ENCODE results near the gene MIPOL1.

DNA sequence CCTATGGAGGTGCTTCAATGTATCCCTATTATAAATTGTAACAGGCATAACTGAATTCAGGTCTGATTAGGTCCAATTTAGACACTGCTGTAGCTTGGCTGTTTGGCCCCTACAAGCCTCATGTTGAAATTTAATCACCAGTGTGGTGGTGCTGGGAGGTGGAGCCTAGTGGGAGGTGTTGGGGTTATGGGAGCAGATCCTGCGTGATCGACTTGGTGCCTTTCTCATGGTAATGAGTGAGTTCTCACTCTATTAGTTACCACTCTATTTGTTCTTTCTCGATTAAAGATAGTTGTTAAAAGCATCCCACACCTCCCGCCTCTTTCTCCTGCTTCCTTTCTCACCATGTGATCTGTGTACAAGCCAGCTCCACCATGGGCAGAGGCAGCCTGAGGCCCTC lies 275.2 kb downstream of the MIPOL1 start:
- TF ChIP-seq, protein P1, sequence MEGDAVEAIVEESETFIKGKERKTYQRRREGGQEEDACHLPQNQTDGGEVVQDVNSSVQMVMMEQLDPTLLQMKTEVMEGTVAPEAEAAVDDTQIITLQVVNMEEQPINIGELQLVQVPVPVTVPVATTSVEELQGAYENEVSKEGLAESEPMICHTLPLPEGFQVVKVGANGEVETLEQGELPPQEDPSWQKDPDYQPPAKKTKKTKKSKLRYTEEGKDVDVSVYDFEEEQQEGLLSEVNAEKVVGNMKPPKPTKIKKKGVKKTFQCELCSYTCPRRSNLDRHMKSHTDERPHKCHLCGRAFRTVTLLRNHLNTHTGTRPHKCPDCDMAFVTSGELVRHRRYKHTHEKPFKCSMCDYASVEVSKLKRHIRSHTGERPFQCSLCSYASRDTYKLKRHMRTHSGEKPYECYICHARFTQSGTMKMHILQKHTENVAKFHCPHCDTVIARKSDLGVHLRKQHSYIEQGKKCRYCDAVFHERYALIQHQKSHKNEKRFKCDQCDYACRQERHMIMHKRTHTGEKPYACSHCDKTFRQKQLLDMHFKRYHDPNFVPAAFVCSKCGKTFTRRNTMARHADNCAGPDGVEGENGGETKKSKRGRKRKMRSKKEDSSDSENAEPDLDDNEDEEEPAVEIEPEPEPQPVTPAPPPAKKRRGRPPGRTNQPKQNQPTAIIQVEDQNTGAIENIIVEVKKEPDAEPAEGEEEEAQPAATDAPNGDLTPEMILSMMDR (conservative IDR thresholded peaks at IDR 0.05; ENCODE audit: low read length) = no peak
- TF ChIP-seq EZH2phosphoT487 (IDR thresholded peaks at IDR 0.05; ENCODE audit: borderline replicate concordance) = no peak
